HG03060 (cell line): ENCODE results near the gene PGGHG.
"Not testable (repeated sequence)": the region's sequence is repeated elsewhere in the genome, so short reads cannot be mapped to it uniquely, and the experiment has no call there.

Experiments
- ATAC-seq: cut with Tn5 transposase; IDR thresholded peaks from one replicate; pipeline ENCODE4 v1.9.1; 2021; ENCODE audit warnings: low read depth, moderate number of reproducible peaks; ENCODE audit not compliant: unreplicated experiment

Gene PGGHG

GRCh38 chr11:296171-297050 lies 7.5 kb downstream of the PGGHG start:
- ATAC-seq, result no peak

GRCh38 chr11:297051-297585 lies 8.2 kb downstream of the PGGHG start:
- ATAC-seq, result no peak

- ATAC-seq, result no peak
Measured at GRCh38 chr11:297586-298405, 8.9 kb downstream of the PGGHG start.

DNA sequence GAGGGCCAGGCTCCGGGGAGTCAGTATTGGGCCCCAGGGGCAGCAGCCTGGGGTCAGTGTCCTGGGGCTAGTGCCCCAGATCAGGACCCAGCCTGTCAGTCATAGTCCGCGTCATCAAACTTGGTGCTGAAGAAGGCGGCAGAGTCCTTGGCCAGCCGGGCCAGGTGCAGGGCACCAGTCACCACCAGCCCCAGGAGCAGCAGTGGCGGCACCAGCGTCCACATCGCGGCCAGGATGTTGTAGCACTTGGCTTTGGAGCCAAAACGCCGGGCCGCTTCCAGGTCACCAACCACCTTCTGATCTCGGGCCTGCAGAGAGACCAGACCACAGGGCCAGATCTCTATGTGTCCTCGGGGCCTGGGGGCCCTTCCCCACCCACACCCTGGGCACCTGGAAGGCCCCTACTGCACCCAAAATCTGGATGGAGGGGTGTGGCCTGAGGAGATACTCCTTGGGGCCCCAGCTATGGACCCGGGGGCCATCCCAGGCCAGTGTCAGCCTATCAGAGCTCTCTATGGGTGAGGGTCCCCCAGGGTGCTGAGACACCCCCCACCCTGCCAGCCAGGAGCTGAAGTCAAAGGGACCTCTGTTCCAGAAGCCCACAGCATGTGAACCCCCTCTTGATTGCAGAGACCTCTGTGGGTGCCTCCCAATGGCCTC lies 9.6 kb downstream of the PGGHG start:
- ATAC-seq, result no peak

GRCh38 chr11:299081-299891 lies 10.4 kb downstream of the PGGHG start, which contains the start of gene IFITM5:
TSS of gene IFITM5 (minus strand) at chr11:299526. CDS start at chr11:299490, 36 bp downstream.
- ATAC-seq, result no peak

- ATAC-seq, result no peak
Measured at GRCh38 chr11:299951-300735, 11.2 kb downstream of the PGGHG start.

GRCh38 chr11:303363-303762 lies 14.4 kb downstream of the PGGHG start:
- ATAC-seq, result no peak

DNA sequence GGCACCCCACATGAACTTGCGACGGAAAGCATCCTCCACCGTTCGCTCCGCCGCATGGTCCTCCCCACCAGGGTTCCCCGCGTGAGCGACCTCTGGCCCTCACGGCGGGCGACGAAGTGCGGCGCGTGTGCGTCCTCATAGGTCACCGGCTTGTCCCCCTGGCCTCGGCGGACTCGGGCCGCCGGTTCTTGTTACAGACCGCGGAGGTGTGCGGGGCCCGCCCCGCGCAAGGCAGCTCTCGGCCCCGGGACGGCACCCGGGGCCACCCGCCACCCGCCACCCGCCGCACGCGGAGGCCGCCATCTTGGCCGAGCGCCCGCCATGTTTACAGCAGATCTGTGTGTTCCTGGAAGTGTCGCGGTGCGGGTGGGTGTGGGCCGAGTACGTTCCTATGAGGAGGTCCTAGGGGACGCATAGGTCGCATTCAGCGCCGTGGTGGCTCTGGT lies 15.2 kb downstream of the PGGHG start:
- no peak for ATAC-seq

DNA sequence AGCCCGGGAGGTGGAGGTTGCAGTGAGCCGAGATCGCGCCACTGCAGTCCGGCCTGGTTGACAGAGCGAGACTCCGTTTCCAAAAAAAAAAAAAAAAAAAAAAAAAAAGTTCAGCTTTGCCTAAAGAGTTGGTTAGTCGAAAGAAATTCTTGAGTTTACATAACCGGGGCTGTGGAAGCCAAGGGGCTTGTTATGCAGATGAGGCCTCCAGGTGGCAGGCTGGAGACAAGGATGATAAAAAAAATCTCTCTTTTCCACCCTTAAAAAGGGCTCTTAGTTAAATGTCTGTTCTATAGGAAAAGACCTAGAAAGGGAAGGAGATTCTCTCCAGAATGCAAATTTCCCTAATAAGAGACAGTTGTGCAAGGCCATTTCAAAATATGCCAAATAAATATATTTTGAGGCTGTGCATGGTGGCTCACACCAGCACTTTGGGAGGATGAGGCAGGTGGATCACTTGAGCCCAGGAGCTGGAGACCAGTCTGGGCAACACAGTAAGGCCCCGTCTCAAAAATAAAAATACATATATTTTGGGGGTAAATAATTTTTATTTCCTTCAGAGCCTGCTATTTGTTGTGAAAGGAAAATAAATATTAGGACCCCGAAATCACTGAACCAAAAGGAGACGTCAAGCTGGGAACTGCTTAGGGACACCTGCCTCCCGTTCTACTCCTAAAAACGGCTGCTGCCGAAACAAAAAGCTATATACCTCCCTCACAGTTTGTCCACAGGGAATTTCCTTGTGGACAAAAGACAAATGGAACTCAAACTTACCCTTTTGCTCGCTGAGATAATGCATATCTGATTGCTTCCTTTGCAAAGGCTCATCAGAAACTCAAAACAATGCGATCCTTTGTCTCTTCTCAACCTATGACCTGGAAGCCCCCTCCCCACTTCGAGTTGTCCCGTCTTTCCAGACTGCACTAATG lies 16.3 kb downstream of the PGGHG start:
- no peak for ATAC-seq

DNA sequence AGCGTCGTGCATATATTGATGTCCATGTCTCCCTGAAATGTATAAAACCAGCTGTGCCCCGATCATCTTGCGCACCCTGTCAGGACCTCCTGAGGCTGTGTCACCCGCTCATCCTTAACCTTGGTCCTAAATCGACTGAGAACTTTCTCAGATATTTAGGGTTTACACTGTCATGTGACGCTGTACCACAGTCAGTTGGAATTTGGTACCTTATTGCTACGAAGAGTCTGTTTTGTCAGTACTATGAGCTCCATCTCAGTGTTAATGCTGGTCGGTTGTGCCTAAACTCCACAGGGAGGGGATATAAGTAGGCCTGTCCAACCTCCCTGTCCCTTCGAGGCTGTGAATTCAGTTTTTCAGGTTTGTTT lies 16.9 kb downstream of the PGGHG start:
- no peak for ATAC-seq

GRCh38 chr11:306645-307371 lies 17.9 kb downstream of the PGGHG start:
- no peak for ATAC-seq

GRCh38 chr11:307766-308708 lies 19.1 kb downstream of the PGGHG start, which contains the start of gene IFITM2:
TSS of gene IFITM2 (plus strand) at chr11:307816. CDS start at chr11:308193, 377 bp downstream.
- not testable (repeated sequence) for ATAC-seq

GRCh38 chr11:308740-309665 lies 20.1 kb downstream of the PGGHG start:
- ATAC-seq, result not testable (repeated sequence)

GRCh38 chr11:309979-310572 lies 21.1 kb downstream of the PGGHG start:
- ATAC-seq, result not testable (repeated sequence)
